Stimulated activated naive CD8-positive, alpha-beta T cell treated with anti-CD3 and anti-CD28 coated beads, Interleukin-15, Interleukin-2, amounts not matched to agents 100 ng/mL and 50 ng/mL, for 24 hours (primary cell): ENCODE measurements around the gene XRCC1.
"Not testable (repeated sequence)": the region's sequence is repeated elsewhere in the genome, so short reads cannot be mapped to it uniquely, and the experiment has no call there.

ENCODE experiments used
- H3K27ac Mint-ChIP-seq: one replicate; pipeline ENCODE4 v1.8.0; 2021; ENCODE audit warnings: mild to moderate bottlenecking, mixed read lengths
- H3K27me3 Mint-ChIP-seq: one replicate; pipeline ENCODE4 v1.8.0; 2021; ENCODE audit warnings: mixed read lengths
- H3K36me3 Mint-ChIP-seq: one replicate; pipeline ENCODE4 v1.8.0; 2021; ENCODE audit warnings: low read depth, mixed read lengths
- H3K4me1 Mint-ChIP-seq: one replicate; pipeline ENCODE4 v1.8.0; 2021; ENCODE audit warnings: low read depth, mixed read lengths
- H3K4me3 Mint-ChIP-seq: one replicate; pipeline ENCODE4 v1.8.0; 2021; ENCODE audit warnings: mild to moderate bottlenecking, mixed read lengths
- H3K9me3 Mint-ChIP-seq: one replicate; pipeline ENCODE4 v1.8.0; 2021; ENCODE audit warnings: mixed read lengths

XRCC1 gene

DNA sequence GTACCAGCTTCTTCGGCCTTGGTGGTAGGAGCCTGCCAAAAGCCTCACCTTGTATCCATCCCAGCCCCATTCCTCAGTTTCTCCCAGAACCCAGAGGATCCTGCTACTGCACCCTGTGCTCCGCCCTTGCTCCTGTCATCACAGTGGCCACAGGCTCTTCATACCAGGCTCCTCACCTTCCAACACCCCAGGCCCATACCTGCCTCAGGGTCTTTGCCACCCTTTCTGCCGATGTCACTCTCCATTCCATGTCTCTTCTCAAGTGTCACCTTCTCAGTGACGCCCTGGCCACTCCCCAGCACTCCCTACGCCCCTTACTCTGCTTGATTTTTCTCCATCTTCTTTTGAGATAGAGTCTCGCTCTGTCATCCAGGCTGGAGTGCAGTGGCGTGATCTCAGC is 34.5 kb upstream of the XRCC1 start:
- H3K36me3 Mint-ChIP-seq: peaks cover 19% of the 10 kb centered on the region

GRCh38 chr19:43607238-43608205 is 32.2 kb upstream of the XRCC1 start:
- Mint-ChIP-seq H3K9me3 (no peaks in the 10 kb centered on the region), H3K4me1 (peaks cover 19% of the 10 kb centered on the region), H3K36me3 (peaks cover 16% of the 10 kb centered on the region), H3K27ac (peak overlapping the region; percentile 71), H3K4me3 (no peak overlapping the region), H3K27me3 (no peaks in the 10 kb centered on the region)

More for the DNA sequence above, 34.5 kb upstream of the XRCC1 start:
- H3K4me1 Mint-ChIP-seq: peaks cover 15% of the 10 kb centered on the region
- peak overlapping the region; percentile 36 for H3K27ac Mint-ChIP-seq
- H3K27me3 Mint-ChIP-seq: no peaks in the 10 kb centered on the region
- no peak overlapping the region for H3K4me3 Mint-ChIP-seq
- H3K9me3 Mint-ChIP-seq: no peaks in the 10 kb centered on the region

DNA sequence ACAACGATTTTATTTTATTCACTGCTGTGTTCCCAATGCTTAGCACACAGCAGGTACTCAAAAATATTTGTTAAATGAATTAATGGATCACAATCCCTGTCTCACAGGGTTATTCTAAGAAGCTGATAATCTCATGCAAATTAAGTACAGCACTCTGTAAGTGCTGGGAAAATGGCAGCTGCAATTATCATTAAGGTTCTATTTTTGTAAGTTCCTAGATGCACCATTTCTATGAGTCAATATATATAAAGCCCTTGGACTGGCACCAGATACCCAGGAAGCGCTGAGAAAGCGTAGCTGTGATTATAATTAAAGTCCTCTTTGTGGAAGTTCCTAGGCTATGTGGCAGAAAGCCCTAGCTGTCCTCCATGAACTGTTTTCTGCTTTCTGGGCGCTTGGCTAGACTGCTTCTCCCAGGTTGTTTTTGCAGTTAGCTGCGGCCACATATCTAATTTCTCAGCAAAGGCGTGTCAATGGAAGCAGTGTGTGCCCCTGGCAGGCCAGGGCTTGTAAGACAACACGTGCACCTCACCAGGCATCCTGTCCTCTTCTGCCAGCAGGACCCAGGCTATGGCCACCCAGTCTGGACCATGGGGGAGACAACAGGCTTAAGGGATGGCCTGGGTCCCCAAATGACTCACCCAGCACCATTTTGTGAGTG is 31.4 kb upstream of the XRCC1 start:
- Mint-ChIP-seq H3K27ac (no peak overlapping the region), H3K9me3 (no peaks in the 10 kb centered on the region), H3K36me3 (peaks cover 8% of the 10 kb centered on the region), H3K4me1 (peaks cover 19% of the 10 kb centered on the region), H3K4me3 (no peak overlapping the region), H3K27me3 (no peaks in the 10 kb centered on the region)

DNA sequence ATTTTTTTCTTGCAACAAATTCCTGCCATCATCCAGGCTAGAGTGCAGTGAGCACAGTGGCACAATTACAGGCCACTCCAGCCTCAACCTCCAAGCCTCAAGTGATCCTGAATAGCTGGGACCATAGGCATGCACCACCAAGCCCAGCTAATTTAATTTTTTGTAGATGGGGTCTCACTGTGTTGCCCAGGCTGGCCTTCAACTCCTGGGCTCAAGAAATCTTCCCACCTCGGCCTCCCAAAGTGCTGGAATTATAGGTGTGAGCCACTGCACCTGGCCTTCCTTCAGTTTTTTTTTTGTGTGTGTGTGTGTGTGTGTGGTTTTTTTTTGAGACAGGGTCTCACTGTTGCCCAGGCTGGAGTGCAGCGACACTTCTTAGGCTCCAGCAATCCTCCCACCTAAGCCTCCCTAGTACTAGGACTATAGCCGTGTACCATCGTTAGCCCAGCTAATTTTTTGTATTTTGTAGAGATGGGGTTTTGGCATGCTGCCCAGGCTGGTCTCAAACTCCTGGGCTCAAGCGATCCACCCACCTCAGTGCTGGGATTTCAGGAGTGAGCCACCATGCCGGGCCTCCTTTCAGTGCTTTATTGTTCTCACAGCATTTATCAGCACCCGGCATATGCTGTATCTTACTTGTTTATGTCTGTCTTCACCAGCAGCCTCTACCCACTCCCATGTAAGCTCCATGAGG is 30.7 kb upstream of the XRCC1 start:
- Mint-ChIP-seq H3K4me3 (no peak overlapping the region), H3K27ac (no peak overlapping the region), H3K9me3 (no peaks in the 10 kb centered on the region), H3K4me1 (peaks cover 19% of the 10 kb centered on the region), H3K27me3 (no peaks in the 10 kb centered on the region), H3K36me3 (peaks cover 11% of the 10 kb centered on the region)

DNA sequence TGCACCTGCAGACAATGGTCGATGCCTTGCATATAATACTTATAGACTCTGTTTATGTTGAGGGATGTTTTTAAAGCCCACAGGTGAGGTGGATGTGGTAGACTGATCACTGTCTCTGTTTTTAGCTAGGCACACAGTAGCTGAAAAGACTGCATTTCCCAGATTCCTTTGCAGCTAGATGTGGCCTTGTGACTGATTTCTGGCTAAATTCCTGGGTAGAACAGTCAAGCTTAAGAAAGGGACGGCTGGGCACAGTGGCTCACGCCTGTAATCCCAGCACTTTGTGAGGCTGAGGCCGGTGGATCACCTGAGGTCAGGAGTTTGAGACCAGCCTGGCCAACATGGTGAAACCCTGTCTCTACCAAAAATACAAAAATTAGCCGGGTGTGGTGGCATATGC is 25.0 kb upstream of the XRCC1 start:
- not testable (repeated sequence) for H3K4me3 Mint-ChIP-seq, H3K9me3 Mint-ChIP-seq, H3K27me3 Mint-ChIP-seq
- H3K27ac Mint-ChIP-seq: peak overlapping the region; percentile 26
- H3K36me3 Mint-ChIP-seq: peaks cover 20% of the 10 kb centered on the region
- H3K4me1 Mint-ChIP-seq: peaks cover 28% of the 10 kb centered on the region

GRCh38 chr19:43599635-43600295 is 24.4 kb upstream of the XRCC1 start:
- peaks cover 20% of the 10 kb centered on the region for H3K36me3 Mint-ChIP-seq
- H3K4me3 Mint-ChIP-seq: no peak overlapping the region
- H3K4me1 Mint-ChIP-seq: peaks cover 28% of the 10 kb centered on the region
- no peaks in the 10 kb centered on the region for H3K9me3 Mint-ChIP-seq
- peak overlapping the region; percentile 26 for H3K27ac Mint-ChIP-seq
- H3K27me3 Mint-ChIP-seq: no peaks in the 10 kb centered on the region

DNA sequence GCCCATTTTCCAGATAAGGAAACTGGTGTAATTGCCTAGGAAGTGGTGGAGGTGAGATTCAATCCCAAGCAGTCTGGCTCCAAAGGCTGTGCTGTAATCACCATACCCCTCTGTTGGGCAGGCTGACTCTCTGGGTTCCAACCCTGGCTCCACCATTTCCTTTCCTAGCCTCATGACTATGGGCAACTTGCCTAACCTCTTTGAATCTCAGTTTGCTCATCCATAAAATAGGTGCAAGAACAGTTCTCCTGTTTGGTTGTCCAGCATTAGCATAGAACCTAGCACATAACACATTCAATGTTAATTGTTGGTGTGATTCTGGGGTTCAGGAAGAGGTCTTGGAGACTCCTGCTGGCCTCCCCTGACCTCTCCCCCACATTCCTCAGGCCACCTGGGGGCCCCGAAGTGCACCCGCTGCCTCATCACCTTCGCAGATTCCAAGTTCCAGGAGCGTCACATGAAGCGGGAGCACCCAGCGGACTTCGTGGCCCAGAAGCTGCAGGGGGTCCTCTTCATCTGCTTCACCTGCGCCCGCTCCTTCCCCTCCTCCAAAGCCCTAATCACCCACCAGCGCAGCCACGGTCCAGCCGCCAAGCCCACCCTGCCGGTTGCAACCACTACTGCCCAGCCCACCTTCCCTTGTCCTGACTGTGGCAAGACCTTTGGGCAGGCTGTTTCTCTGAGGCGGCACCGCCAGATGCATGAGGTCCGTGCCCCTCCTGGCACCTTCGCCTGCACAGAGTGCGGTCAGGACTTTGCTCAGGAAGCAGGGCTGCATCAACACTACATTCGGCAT is 23.3 kb upstream of the XRCC1 start:
- H3K9me3 Mint-ChIP-seq: no peaks in the 10 kb centered on the region
- H3K27ac Mint-ChIP-seq: no peak overlapping the region
- H3K36me3 Mint-ChIP-seq: peaks cover 24% of the 10 kb centered on the region
- no peaks in the 10 kb centered on the region for H3K27me3 Mint-ChIP-seq
- H3K4me1 Mint-ChIP-seq: peaks cover 30% of the 10 kb centered on the region
- H3K4me3 Mint-ChIP-seq: peak overlapping the region; percentile 98

GRCh38 chr19:43597876-43598275 is 22.5 kb upstream of the XRCC1 start:
- Mint-ChIP-seq H3K27me3 (no peaks in the 10 kb centered on the region), H3K27ac (peak overlapping the region; percentile 92), H3K4me1 (peaks cover 35% of the 10 kb centered on the region), H3K4me3 (peak overlapping the region; percentile 98), H3K9me3 (no peaks in the 10 kb centered on the region), H3K36me3 (peaks cover 30% of the 10 kb centered on the region)

GRCh38 chr19:43596842-43597461 is 21.6 kb upstream of the XRCC1 start:
- Mint-ChIP-seq H3K4me3 (peak overlapping the region; percentile 98), H3K9me3 (no peaks in the 10 kb centered on the region), H3K27me3 (no peaks in the 10 kb centered on the region), H3K36me3 (peaks cover 34% of the 10 kb centered on the region), H3K27ac (peak overlapping the region; percentile 92), H3K4me1 (peaks cover 35% of the 10 kb centered on the region)

DNA sequence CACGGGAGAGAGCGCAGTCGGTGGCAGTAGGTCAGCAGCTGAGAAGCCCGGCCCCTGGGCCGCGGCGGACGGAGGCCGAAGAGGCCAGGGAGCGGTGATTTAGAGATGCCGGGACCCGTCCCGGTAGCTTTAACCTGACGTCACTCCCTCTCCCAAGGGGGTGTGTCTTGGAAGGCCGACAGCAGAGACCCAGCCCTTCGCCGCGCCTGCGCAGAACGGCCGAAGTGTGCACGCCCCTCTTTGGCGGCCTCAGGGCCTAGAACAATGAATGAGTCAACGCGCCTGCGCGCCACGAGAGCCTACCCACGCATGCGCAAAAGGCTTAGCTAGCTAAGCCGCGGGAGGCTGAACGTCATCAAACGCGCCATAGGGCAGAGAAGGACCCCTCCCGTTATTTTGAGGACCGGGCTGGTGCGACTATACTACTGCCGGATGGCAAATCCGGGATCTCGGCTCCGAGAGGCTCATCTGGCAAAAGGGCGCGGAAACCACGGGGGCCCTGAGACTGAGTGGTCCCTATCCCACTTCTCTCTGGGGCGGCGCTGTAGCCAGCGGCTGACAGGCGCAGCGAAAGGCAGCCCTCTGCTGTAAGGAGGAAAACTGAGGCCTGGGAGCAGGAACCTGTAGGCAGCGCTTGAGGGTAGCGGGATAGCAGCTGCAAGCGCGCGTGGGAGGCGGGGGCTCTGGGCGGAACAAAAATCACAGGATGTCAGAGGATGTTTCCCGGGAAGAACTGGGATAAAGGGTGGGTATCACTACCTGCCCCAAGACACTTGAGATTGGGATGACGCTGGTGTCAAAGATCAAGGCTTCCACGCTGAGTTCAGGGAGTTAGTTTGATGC is 20.9 kb upstream of the XRCC1 start, which contains the start of the genes IRGQ and ZNF576:
Gene IRGQ (minus strand): TSS at position 136 of the 843 bp plus-strand sequence. CDS start 796 bp downstream, outside the sequence.
Gene ZNF576 (plus strand): TSS at position 597 of the 843 bp plus-strand sequence. CDS start 514 bp downstream, outside the sequence.
- Mint-ChIP-seq H3K4me3 (peak within 1 kb of the TSS; percentile 98), H3K9me3 (no peaks in the 10 kb centered on the region), H3K4me1 (peaks cover 35% of the 10 kb centered on the region), H3K27me3 (no peaks in the 10 kb centered on the region), H3K36me3 (peaks cover 29% of the 10 kb centered on the region), H3K27ac (peak within 1 kb of the TSS; percentile 92)

DNA sequence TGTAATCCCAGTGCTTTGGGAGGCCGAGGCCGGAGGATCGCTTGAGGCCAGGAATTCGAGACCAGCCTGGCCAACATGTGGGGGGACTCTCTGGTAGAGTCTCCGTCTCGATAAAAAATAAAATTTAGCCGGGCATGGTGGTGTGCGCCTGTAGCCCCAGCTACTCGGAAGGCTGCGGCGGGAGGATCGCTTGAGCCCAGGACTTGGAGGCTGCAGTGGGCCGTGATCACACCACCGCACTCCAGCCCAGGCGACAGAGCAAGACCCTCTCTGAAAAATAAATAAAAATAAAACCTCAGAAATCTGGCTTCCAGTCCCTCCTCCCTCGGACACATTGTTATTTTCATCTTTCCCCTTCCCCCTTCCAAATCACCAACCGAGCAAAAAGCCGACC is 20.3 kb upstream of the XRCC1 start:
- Mint-ChIP-seq H3K36me3 (peaks cover 33% of the 10 kb centered on the region), H3K27ac (peak overlapping the region; percentile 92), H3K27me3 (no peaks in the 10 kb centered on the region), H3K9me3 (no peaks in the 10 kb centered on the region), H3K4me1 (peaks cover 38% of the 10 kb centered on the region), H3K4me3 (peak overlapping the region; percentile 98)

DNA sequence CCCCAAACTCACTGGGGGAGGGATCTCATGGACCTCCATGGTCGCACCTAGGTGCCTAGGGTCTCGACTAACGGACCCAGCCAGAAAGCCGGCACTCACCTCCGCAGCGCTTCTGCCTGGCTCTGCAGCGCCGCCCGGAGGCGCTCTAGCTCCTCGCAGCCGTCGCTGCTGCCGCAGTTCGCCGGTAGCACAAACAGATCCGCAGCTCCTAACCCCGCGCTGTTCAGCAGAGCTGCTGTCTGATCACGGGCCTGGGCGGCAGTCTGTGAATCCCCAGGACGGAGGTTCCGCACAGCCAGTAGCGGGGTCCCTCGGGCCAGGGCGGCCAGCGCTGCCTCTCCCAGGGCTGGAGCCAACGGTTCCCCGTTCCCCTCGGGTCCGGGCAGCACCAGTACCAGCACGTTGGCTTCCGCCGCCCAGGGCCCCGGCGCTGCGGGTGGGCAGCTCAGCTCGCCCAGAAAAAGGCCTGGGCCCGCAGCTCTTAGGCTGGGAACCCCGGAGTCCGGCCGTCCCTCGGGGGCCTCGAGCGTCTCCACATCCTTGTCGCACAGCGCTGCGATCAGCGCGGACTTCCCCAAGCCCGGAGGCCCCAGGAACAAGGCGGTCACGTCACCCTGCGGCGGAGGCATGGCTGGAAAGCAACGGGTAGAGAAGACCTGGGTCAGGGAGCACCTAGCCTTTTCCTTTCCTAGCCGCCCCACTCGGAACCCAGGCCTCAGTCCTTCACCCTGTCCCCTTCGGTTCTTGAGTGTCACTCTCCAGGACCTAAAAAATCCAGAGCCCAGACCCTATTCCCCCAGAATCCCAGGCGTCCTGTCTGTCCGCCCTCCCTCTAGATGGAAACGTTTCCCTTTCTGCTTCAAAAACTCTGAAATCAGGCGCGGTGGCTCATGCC is 19.6 kb upstream of the XRCC1 start:
- Mint-ChIP-seq H3K27ac (peak overlapping the region; percentile 92), H3K36me3 (peaks cover 38% of the 10 kb centered on the region), H3K4me1 (peaks cover 43% of the 10 kb centered on the region), H3K27me3 (no peaks in the 10 kb centered on the region), H3K9me3 (no peaks in the 10 kb centered on the region), H3K4me3 (peak overlapping the region; percentile 98)
